ENCODE data around the gene NDUFS3. TPM values are rescaled to one million over a fixed set of nuclear protein-coding genes. Genes with fewer than 3 reads are reported as not detected.

NDUFS3 gene
- total RNA-seq, 1 experiment from 2014 or later: 96.4 TPM

- in situ Hi-C loops (cut with HindIII; ENCODE audit: low pct_unique_long_range_greater_than_20kb, low sequenced_read_pairs): no loop called here
- DNase-seq (ENCODE audit: low read depth): no peak
Observed at GRCh38 chr11:47607380-47607779, 28.5 kb downstream of the NDUFS3 start.

GRCh38 chr11:47609675-47610074 is 30.8 kb downstream of the NDUFS3 start:
- in situ Hi-C loops (cut with HindIII; ENCODE audit: low pct_unique_long_range_greater_than_20kb, low sequenced_read_pairs): no loop called here

GRCh38 chr11:47611348-47611794 is 32.5 kb downstream of the NDUFS3 start:
- in situ Hi-C loops (cut with HindIII; ENCODE audit: low pct_unique_long_range_greater_than_20kb, low sequenced_read_pairs): no loop called here
- DNase-seq (ENCODE audit: low read depth): no peak

More at GRCh38 chr11:47609675-47610074, 30.8 kb downstream of the NDUFS3 start:
- DNase-seq (ENCODE audit: low read depth): no peak

GRCh38 chr11:47615249-47615648 is 36.4 kb downstream of the NDUFS3 start:
- no peak for DNase-seq (ENCODE audit: low read depth)
- in situ Hi-C loops (cut with HindIII; ENCODE audit: low pct_unique_long_range_greater_than_20kb, low sequenced_read_pairs): no loop called here

- in situ Hi-C loops (cut with HindIII; ENCODE audit: low pct_unique_long_range_greater_than_20kb, low sequenced_read_pairs): no loop called here
Observed at GRCh38 chr11:47616726-47617416, 38.0 kb downstream of the NDUFS3 start.

GRCh38 chr11:47617417-47617809 is 38.5 kb downstream of the NDUFS3 start:
- DNase-seq (ENCODE audit: low read depth): peak; percentile 5
- in situ Hi-C loops (cut with HindIII; ENCODE audit: low pct_unique_long_range_greater_than_20kb, low sequenced_read_pairs): no loop called here

More at GRCh38 chr11:47616726-47617416, 38.0 kb downstream of the NDUFS3 start:
- peak; percentile 22 for DNase-seq (ENCODE audit: low read depth)

- in situ Hi-C loops (cut with HindIII; ENCODE audit: low pct_unique_long_range_greater_than_20kb, low sequenced_read_pairs): no loop called here
- DNase-seq (ENCODE audit: low read depth): no peak
Observed at GRCh38 chr11:47620836-47621378, 42.0 kb downstream of the NDUFS3 start.

GRCh38 chr11:47626234-47626633 is 47.4 kb downstream of the NDUFS3 start:
- DNase-seq (ENCODE audit: low read depth): no peak
- in situ Hi-C loops (cut with HindIII; ENCODE audit: low pct_unique_long_range_greater_than_20kb, low sequenced_read_pairs): no loop called here

GRCh38 chr11:47628026-47628425 is 49.2 kb downstream of the NDUFS3 start:
- no peak for DNase-seq (ENCODE audit: low read depth)
- in situ Hi-C loops (cut with HindIII; ENCODE audit: low pct_unique_long_range_greater_than_20kb, low sequenced_read_pairs): no loop called here

- peak; percentile 43 for DNase-seq (ENCODE audit: low read depth)
- in situ Hi-C loops (cut with HindIII; ENCODE audit: low pct_unique_long_range_greater_than_20kb, low sequenced_read_pairs): no loop called here
Observed at GRCh38 chr11:47631473-47631872, 52.6 kb downstream of the NDUFS3 start.

Other genes with a start within 250 kb of the NDUFS3 start
- not detected in 2 replicates for gene MYBPC3, start 226.4 kb upstream of the NDUFS3 start, total RNA-seq (2014; rRNA removed; shearing (Covaris generic); ENCODE audit: low replicate concordance)
- gene SPI1, start 200.5 kb upstream of the NDUFS3 start, total RNA-seq (2014; rRNA removed; shearing (Covaris generic); ENCODE audit: low replicate concordance): not detected in 2 replicates
- gene SLC39A13, start 170.5 kb upstream of the NDUFS3 start, total RNA-seq (2014; rRNA removed; shearing (Covaris generic); ENCODE audit: low replicate concordance): 46.2 and 86.8 TPM in 2 replicates
- gene PSMC3, start 152.6 kb upstream of the NDUFS3 start, total RNA-seq (2014; rRNA removed; shearing (Covaris generic); ENCODE audit: low replicate concordance): 72.1 and 77.7 TPM in 2 replicates
- gene RAPSN, start 129.9 kb upstream of the NDUFS3 start, total RNA-seq (2014; rRNA removed; shearing (Covaris generic); ENCODE audit: low replicate concordance): not detected in 2 replicates
- 39.8 and 99.7 TPM in 2 replicates for gene CELF1, start 25.9 kb upstream of the NDUFS3 start, total RNA-seq (2014; rRNA removed; shearing (Covaris generic); ENCODE audit: low replicate concordance)
- 100 and 109 TPM in 2 replicates for gene PTPMT1, start 13.5 kb upstream of the NDUFS3 start, total RNA-seq (2014; rRNA removed; shearing (Covaris generic); ENCODE audit: low replicate concordance)
- gene KBTBD4, start 104 bp upstream of the NDUFS3 start, total RNA-seq (2014; rRNA removed; shearing (Covaris generic); ENCODE audit: low replicate concordance): 22.6 and 33.6 TPM in 2 replicates
- gene FAM180B, start 7.6 kb downstream of the NDUFS3 start, total RNA-seq (2014; rRNA removed; shearing (Covaris generic); ENCODE audit: low replicate concordance): not detected in 2 replicates
- not detected in 2 replicates for gene C1QTNF4, start 15.3 kb downstream of the NDUFS3 start, total RNA-seq (2014; rRNA removed; shearing (Covaris generic); ENCODE audit: low replicate concordance)
- 17.6 and 23.8 TPM in 2 replicates for gene MTCH2, start 63.5 kb downstream of the NDUFS3 start, total RNA-seq (2014; rRNA removed; shearing (Covaris generic); ENCODE audit: low replicate concordance)
- 0.37 and 4.9 TPM in 2 replicates for gene AGBL2, start 136.3 kb downstream of the NDUFS3 start, total RNA-seq (2014; rRNA removed; shearing (Covaris generic); ENCODE audit: low replicate concordance)
- gene FNBP4, start 188.3 kb downstream of the NDUFS3 start, total RNA-seq (2014; rRNA removed; shearing (Covaris generic); ENCODE audit: low replicate concordance): 16.6 and 26.3 TPM in 2 replicates